Ishikawa (cell line): ENCODE measurements around the gene FBXO28.

Experiments
- CEBPB ChIP-seq: IDR thresholded peaks from 2 replicates; pipeline ENCODE4 v1.6.1; 2012
- EGR1 ChIP-seq: IDR thresholded peaks from 2 replicates; pipeline ENCODE4 v1.6.1; 2012
- EP300 ChIP-seq: IDR thresholded peaks from 2 replicates; pipeline ENCODE4 v1.6.1; 2012; ENCODE audit warnings: borderline replicate concordance
- MAX ChIP-seq: IDR thresholded peaks from 2 replicates; pipeline ENCODE4 v1.6.1; 2012
- NFIC ChIP-seq: IDR thresholded peaks from 2 replicates; pipeline ENCODE4 v1.6.1; 2012
- REST ChIP-seq: IDR thresholded peaks from 2 replicates; pipeline ENCODE4 v1.6.1; 2012; ENCODE audit warnings: low read depth, mild to moderate bottlenecking
- YY1 ChIP-seq: IDR thresholded peaks from 2 replicates; pipeline ENCODE4 v1.6.1; 2012; ENCODE audit warnings: low read depth

- TF ChIP-seq YY1: no peak
- TF ChIP-seq REST: no peak
- no peak for TF ChIP-seq EGR1
- no peak for TF ChIP-seq EP300
- TF ChIP-seq MAX: no peak
- no peak for TF ChIP-seq NFIC
- TF ChIP-seq CEBPB: no peak
Measured at GRCh38 chr1:224170748-224171478, 57.0 kb downstream of the FBXO28 start.
